Activated T-helper 1 cell treated with Interleukin-2 at 50 U/mL for 16 hours (primary cell): ENCODE results near the gene ADRA2C.

Source experiments
- DNase-seq: peaks from one replicate; pipeline ENCODE4 v3.0.0-alpha.2; 2020; ENCODE audit warnings: low read depth

Gene ADRA2C

GRCh38 chr4:3797831-3798790, 31.9 kb downstream of the ADRA2C start:
- no peak for DNase-seq

GRCh38 chr4:3799496-3799895, 33.3 kb downstream of the ADRA2C start:
- no peak for DNase-seq

- no peak for DNase-seq
Observed at GRCh38 chr4:3800351-3800750, 34.2 kb downstream of the ADRA2C start.

- DNase-seq = no peak
Observed at GRCh38 chr4:3801521-3801920, 35.3 kb downstream of the ADRA2C start.

- DNase-seq = no peak
Observed at GRCh38 chr4:3801931-3802550, 35.9 kb downstream of the ADRA2C start.

- no peak for DNase-seq
Observed at GRCh38 chr4:3802571-3803474, 36.6 kb downstream of the ADRA2C start.

GRCh38 chr4:3803475-3803847, 37.3 kb downstream of the ADRA2C start:
- no peak for DNase-seq

GRCh38 chr4:3803946-3804345, 37.8 kb downstream of the ADRA2C start:
- no peak for DNase-seq

GRCh38 chr4:3805026-3805425, 38.8 kb downstream of the ADRA2C start:
- no peak for DNase-seq

- DNase-seq = no peak
Observed at GRCh38 chr4:3805731-3806130, 39.5 kb downstream of the ADRA2C start.

- DNase-seq = no peak
Observed at GRCh38 chr4:3807311-3807710, 41.1 kb downstream of the ADRA2C start.

- no peak for DNase-seq
Observed at GRCh38 chr4:3807822-3808496, 41.8 kb downstream of the ADRA2C start.

- DNase-seq = no peak
Observed at GRCh38 chr4:3808597-3808996, 42.4 kb downstream of the ADRA2C start.

- no peak for DNase-seq
Observed at GRCh38 chr4:3809028-3809427, 42.8 kb downstream of the ADRA2C start.

GRCh38 chr4:3809451-3810110, 43.4 kb downstream of the ADRA2C start:
- no peak for DNase-seq

GRCh38 chr4:3810111-3810680, 44.0 kb downstream of the ADRA2C start:
- no peak for DNase-seq

- DNase-seq = no peak
Observed at GRCh38 chr4:3810796-3811485, 44.8 kb downstream of the ADRA2C start.

GRCh38 chr4:3811621-3812020, 45.4 kb downstream of the ADRA2C start:
- no peak for DNase-seq

- no peak for DNase-seq
Observed at GRCh38 chr4:3812211-3812934, 46.2 kb downstream of the ADRA2C start.
